ENCODE measurements around the gene RBM47.
A peak's percentile ranks its signal among the peaks of the same experiment; 100 is the strongest.
"Not testable (repeated sequence)": the region's sequence is repeated elsewhere in the genome, so short reads cannot be mapped to it uniquely, and the experiment has no call there.

The RBM47 gene

DNA sequence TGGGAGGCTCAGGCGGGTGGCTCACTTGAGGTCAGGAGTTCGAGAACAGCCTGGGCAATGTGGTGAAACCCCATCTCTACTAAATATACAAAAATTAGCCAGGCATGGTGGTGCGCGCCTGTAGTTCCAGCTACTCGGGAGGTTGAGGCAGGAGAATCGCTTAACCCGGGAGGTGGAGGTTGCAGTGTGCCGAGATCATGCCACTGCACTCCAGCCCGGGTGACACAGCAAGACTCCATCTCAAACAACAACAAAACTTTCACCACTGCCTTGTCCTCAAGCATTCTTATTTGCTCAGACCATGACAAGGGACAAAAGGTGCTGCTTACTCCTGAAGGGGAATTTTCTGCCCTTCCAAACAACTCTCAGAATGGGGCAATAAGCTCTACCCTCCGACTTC lies 194.4 kb downstream of the RBM47 start:
- not testable (repeated sequence) for DNase-seq

DNA sequence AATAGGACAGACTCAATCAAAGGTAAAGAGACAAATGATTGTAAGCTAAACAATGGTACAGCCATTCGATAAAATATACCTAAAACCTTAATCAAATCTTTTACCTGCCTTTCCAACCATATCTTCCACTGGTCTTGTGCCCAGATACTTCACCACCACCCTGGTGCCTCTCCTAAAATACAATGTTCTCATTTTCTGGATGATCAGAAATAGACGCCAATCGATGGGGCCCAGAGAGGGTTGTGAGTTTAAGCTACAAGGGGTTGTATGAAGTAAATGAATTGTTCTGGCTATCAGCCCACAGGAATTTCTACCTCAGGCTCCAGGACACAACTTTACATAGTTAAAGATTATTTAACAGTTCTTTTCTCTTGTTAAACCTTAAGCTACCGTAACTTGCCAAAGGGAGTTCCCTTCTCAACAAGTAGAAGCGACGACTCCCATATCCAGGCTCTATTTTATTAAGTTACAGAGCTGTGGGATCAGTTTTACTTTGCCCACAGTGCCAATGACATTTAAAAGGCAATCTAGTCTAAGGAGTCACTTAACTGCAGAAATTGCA lies 195.5 kb downstream of the RBM47 start:
- no peak for DNase-seq

DNA sequence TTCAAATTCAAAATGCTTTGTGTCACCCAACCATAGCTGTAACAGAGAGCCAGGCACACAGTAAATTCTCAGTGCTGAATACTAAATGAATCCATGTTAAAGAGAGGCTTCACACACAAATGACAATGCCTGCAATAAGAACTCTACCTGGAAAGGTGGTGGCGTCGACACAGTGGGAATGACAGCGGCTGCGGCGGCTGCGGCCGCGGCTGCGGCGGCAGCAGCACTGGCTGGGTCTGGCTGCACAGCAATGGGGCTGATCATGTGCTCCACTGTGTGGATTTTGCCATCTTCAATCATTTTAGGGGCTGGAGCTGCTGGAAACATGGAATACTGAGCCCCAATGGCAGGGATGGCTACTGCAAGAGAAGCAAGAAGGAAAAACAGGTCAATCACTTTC lies 197.2 kb downstream of the RBM47 start:
- DNase-seq: no peak

GRCh38 chr4:40427871-40428270 lies 201.8 kb downstream of the RBM47 start:
- not testable (repeated sequence) for DNase-seq

GRCh38 chr4:40427128-40427527 lies 202.5 kb downstream of the RBM47 start:
- DNase-seq: no peak

DNA sequence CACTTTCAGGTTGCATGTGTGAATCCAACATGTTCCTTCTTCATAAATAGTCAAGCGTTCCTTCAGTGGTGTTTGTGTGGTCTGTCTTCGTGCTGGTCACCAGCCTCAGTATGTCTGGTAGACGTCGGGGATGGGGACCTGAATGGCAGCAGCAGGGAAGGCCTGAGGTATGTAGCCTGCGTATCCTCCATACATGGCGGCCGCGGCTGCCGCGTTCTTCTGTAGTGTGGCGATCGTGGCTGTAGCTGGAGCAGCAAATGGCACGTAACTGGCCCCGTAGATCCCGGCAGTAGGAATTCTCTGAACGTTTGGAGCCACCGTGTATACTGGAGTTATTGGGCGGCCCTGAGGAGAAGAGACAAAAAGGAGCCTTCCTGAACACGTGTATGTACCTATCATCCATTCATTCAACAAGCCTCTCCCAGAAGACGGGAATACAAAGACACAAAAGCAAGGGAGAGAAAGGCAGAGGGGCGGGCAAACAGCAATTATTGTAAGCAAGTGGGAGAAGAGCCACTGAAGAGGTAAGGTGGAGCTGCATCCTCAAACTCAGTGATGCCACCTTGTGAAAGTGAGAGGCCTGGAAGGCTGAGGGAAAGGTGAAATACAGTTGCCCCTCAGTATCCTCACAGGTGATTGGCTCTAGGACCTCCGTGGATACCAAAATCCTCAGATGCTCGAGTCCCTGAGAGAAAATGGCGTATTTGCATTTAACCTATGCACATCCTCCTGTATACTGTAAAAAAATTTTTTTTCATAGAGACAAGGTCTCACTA lies 203.7 kb downstream of the RBM47 start:
- DNase-seq: no peak

DNA sequence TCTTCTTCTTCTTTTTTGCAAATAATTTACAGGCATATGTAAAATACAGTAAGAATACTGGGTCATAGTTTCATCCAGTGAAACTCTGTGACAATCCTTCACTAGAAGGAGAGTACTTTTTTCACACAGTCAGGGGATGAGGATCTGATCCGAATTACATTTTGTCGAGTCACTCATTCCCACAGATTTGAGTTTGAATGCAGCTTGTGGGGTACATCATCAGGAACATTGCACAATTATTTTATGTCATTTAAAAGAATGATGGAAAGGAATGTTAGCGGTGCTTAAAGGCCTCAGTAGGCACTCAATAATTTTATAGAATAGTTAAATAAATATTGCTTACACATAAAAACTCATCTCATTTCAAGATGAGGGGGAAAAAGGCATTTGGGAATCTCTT lies 205.9 kb downstream of the RBM47 start:
- peak; percentile 75 for DNase-seq

- DNase-seq: no peak
Observed at GRCh38 chr4:40421839-40422708, 207.6 kb downstream of the RBM47 start.

DNA sequence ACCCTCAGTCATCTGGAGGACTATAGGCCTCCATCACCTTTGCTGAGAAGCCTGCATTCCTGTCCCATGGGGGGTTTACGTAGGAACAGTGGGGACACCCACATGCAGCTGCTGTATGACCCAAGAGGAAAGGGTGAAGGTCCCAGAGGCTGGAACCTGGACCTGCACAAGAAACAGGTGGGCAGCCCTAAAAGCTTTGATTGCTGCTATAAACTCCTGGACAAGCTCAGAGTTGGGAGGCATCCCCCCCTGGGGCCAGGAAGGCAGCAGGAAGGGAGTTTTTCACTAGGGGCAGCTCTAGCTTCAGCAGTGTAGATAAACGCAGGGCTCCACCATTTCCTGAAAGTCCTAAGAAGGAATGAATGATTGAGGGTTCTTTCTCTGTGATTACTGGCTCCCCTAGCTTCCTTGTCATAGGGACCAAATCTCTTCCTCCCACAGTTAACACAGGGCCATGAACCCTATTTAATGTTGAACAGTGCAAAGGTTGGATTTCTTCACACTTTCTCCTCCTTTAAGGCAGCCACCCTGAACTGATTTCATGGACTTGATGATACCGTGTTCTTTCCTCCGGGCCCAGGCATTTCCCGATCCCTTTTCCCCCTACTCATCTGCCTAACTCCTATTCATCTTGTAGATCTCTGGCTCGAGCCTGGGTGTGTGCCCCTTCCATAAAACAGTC lies 210.3 kb downstream of the RBM47 start:
- DNase-seq: no peak

DNA sequence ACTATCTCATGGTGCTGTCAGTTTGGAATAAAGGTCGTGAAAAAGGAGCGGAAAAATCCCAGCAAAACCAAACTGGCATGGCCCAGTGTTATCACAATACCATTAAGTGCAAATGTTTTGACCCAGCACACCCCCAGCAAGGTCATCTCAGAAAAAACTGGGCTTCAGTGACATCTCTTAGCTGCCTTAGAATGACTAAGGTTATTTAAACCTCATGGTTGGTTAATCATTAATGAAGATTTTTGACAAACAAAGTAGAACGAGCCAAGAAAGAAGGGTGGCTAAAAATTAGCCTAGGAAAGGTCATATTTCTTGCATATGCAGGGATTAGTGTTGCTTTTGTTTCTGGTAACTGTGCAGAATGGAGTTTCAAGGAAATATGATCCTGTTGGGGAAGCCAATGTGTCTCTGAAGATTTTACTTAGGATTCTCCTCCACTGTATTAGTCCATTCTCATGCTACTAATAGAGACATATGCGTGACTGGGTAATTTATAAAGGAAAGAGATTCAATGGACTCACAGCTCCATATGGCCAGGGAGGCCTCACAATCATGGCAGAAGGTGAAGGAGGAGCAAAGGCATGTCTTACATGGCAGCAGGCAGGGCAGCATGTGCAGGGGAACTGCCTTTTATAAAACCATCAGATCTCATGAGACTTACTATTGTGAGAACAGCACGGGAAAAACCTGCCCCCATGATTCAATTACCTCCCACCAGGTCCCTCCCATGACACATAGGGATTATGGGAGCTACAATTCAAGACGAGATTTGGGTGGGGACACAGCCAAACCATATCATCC lies 211.0 kb downstream of the RBM47 start:
- no peak for DNase-seq

GRCh38 chr4:40417941-40418340 lies 211.7 kb downstream of the RBM47 start:
- no peak for DNase-seq

DNA sequence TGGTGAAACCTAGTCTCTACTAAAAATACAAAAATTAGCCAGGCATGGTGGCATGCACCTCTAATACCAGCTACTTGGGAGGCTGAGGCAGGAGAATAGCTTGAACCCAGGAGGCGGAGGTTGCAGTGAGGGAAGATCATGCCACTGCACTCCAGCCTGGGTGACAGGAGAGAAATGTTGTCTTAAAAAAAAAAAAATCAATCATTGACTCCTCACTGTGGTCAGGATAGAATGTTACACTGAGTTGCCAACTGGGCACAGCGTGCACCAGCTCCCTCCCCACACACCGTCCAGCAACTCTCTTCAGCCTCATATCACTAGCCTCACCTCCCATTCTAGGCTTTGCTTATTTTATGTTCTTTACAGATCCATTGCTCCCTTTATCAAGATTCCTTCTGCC lies 215.0 kb downstream of the RBM47 start:
- no peak for DNase-seq

DNA sequence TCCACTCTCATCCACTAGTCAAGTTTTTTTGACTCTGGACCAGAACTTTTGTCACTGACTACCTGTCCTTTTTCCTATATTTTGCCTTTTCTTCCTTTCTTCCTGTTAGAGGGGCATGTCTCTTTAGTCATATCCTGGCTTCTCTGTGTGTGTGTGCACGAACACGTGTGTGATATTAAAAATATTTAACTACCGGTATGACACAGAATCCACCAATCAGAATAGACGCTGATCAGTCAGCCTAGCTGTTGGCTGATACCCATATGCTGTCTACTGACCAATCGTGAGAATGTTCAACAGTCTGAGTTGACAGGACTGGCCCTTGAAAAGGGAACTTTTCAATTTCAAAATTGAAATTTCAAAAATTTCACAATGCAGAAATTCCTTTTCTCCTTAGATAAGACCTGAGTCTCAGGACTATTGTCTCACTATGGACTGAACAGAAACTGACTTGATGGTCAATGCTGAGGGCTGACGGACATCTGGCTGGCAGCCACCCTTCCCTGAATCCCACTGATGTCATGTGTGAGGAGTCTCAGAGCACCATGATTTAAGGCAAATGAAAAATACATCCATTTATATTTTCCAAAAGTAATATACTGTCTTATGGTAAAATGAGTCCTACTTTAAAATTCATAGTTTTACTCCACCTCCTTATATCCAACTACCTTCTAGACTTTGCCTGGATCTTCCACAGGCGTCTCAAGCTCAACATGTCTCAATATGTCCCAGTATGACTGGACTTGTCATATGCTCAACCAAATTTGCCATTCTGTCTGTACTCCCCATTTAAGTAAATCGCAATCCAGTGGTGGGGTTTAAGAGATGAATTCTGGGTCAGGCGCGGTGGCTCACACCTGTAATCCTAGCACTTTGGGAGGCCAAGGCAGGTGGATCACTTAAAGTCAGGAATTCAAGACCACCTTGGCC lies 216.5 kb downstream of the RBM47 start:
- DNase-seq: no peak

- no peak for DNase-seq
Observed at GRCh38 chr4:40412388-40412787, 217.3 kb downstream of the RBM47 start.

DNA sequence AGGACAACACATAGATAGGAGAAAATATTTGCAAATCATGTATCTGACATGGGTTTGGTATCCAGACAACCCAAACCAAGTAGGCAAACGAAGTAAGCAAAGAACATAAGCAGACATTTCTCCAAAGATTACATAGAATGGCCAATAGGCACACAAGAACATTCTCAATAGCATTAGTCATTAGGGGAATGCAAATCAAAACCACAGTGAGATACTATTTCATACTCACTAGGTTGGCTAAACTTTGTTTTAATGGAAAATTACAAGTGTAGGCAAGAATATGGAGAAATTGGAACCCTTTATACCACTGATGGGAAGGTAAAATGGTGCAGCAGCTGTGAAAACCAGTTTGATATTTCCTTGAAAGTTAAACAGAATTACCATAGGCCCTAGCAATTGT lies 219.8 kb downstream of the RBM47 start:
- peak; percentile 48 for DNase-seq

GRCh38 chr4:40407468-40407867 lies 222.2 kb downstream of the RBM47 start:
- not testable (repeated sequence) for DNase-seq

DNA sequence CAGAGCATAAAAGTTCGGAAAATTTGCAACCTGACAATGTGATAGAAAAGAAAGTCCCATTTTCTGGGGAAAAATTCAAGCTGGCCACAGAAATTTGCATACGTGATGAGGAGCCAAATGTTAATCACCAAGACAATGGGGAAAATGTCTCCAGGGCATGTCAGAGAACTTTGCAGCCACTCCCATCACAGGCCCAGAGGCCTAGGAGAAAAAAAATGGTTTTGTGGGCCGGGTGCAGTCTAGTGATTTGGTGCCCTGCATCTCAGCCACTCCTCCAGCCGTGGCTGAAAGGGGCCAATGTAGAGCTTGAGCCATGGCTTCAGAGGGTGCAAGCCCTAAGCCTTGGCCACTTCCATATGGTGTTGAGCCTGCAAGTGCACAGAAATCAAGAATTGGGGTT lies 223.3 kb downstream of the RBM47 start:
- no peak for DNase-seq

DNA sequence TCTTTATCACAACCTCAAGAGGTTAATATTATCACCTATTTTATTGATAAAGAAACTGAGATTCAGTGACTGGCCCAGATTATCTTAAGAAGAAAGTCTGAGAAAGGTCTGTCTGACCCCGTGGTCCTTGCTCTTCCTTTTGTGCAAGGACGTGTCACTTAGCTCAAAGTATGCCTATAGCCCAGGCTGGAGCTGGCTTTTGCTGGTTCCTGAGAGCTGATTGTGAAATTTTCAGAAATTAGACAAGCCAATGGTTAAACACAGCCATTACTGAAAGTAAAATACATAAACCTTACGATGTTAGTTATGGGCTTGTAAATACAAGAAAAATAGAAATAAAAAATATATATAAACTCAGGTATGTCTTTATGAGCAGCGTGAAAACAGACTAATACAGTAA lies 224.5 kb downstream of the RBM47 start:
- DNase-seq: no peak

DNA sequence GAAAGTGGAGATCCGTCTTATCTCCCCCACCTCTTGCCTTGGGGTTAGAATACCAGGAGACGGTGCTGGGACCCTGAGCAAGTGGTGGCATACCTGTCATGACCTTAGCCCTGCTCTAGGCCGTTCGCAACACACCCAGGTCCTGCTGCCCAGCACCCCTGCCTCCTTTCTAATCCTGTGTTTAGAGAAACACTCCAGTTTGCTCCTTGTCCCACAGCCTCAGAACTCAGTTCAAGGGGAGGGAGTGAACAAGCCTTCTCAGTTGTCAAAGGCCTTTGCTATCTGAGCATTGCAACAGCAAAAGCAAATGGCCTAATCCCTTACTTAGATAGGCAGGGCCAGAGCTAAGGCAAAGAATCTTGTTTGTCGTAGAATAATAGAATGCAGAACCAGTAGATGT lies 226.6 kb downstream of the RBM47 start:
- DNase-seq: no peak

DNA sequence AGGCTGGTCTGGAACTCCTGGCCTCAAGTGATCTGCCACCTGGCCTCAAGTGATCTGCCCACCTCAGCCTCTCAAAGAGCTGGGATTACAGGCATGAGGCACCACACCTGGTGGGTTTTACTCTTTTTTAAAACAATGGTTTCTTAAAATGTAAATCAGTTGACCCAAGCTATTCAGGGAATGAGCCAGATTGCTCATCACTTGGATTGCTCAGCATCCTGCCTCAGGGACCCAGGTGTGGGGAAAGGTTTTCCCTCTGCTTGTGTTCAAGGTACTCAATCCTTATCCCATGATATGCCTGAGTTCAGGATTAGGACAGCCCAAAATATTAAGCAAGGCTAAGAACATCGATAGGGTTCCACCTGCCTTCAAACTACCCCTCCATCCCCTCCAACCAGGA lies 227.1 kb downstream of the RBM47 start:
- no peak for DNase-seq

DNA sequence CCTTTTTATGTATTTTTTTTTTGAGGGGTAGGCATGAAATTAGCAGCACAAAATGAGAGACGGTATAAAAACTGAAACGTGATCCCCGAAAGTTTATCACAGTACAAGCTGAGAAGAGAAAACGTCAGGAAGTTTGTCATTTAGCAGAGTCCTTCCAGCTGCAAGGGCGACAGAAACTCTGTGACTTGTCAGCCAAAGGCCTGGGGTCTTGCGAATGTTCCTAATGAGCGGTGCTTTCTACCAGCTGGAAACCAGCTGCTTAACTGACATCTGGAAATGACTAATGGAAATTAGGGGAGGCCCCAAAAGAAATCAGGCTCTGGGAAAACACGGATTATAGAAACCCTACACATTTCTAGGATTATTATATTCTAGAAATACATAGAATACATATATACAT lies 228.0 kb downstream of the RBM47 start:
- no peak for DNase-seq
